ENCODE data around the gene COL15A1.

COL15A1 gene

DNA sequence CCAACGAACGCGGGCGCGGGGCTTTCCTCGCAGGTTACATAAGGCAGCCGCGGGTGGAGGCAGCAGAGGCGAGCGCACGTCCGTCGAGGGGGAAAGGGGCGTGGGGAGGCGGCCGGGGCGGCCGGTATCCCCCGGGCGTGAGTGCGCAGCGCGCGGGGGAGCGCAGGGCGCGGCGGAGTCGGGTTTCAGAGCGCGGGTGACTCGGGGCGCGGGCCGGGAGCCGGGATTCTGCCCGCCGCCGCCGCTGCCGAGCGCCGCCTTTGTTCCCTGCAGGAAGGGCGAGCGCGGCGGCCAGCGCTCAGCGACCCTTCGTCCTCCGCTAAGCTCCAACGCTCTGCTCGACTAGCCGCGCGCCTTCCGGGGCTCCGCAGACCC lies at the start of gene COL15A1:
COL15A1 (plus strand) TSS at position 226 of the 375 bp plus-strand sequence. CDS start 155 bp downstream, outside the sequence.
- Histone ChIP-seq H3K36me3 (ENCODE audit: insufficient read depth, low read length) (no peaks in the 10 kb centered on the region), H3K27me3 (ENCODE audit: insufficient read depth, low read length, poor library complexity, severe bottlenecking) (no peaks in the 10 kb centered on the region), H3K9me2 (replicated peaks; ENCODE audit: low read depth, low read length) (no peaks in the 10 kb centered on the region), H3K4me2 (ENCODE audit: low read depth, low read length, poor library complexity, severe bottlenecking) (no peak within 1 kb of the TSS), H3K4me3 (ENCODE audit: low read length, poor library complexity, severe bottlenecking) (no peak within 1 kb of the TSS), H2AFZ (ENCODE audit: low read length) (no peak within 1 kb of the TSS), H3F3A (ENCODE audit: low read depth) (no peaks in the 10 kb centered on the region), H3K9me3 (ENCODE audit: insufficient read depth, low read depth, low read length) (no peaks in the 10 kb centered on the region), H3K9ac (ENCODE audit: low read depth, low read length, poor library complexity, severe bottlenecking) (no peak within 1 kb of the TSS), H3K79me2 (ENCODE audit: insufficient read depth, low read length) (no peaks in the 10 kb centered on the region), H4K20me1 (ENCODE audit: insufficient read depth, low read length, poor library complexity, severe bottlenecking) (no peaks in the 10 kb centered on the region), H3K4me1 (ENCODE audit: insufficient read depth, low read length, poor library complexity, severe bottlenecking) (no peaks in the 10 kb centered on the region)
- TF ChIP-seq, protein P1, sequence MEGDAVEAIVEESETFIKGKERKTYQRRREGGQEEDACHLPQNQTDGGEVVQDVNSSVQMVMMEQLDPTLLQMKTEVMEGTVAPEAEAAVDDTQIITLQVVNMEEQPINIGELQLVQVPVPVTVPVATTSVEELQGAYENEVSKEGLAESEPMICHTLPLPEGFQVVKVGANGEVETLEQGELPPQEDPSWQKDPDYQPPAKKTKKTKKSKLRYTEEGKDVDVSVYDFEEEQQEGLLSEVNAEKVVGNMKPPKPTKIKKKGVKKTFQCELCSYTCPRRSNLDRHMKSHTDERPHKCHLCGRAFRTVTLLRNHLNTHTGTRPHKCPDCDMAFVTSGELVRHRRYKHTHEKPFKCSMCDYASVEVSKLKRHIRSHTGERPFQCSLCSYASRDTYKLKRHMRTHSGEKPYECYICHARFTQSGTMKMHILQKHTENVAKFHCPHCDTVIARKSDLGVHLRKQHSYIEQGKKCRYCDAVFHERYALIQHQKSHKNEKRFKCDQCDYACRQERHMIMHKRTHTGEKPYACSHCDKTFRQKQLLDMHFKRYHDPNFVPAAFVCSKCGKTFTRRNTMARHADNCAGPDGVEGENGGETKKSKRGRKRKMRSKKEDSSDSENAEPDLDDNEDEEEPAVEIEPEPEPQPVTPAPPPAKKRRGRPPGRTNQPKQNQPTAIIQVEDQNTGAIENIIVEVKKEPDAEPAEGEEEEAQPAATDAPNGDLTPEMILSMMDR (conservative IDR thresholded peaks at IDR 0.05; ENCODE audit: low read length) = no peak
- TF ChIP-seq EZH2phosphoT487 (IDR thresholded peaks at IDR 0.05; ENCODE audit: borderline replicate concordance) = no peak

GRCh38 chr9:98894171-98894570 lies 49.5 kb upstream of the COL15A1 start:
- TF ChIP-seq, protein P1 (conservative IDR thresholded peaks at IDR 0.05; ENCODE audit: low read length) = no peak
- no peak for TF ChIP-seq EZH2phosphoT487 (IDR thresholded peaks at IDR 0.05; ENCODE audit: borderline replicate concordance)
- Histone ChIP-seq H3K27me3 (ENCODE audit: insufficient read depth, low read length, poor library complexity, severe bottlenecking) (peaks cover 7% of the 10 kb centered on the region), H3K9me2 (replicated peaks; ENCODE audit: low read depth, low read length) (no peaks in the 10 kb centered on the region), H3K9me3 (ENCODE audit: insufficient read depth, low read depth, low read length) (no peaks in the 10 kb centered on the region), H3K4me2 (ENCODE audit: low read depth, low read length, poor library complexity, severe bottlenecking) (no peak overlapping the region), H3K9ac (ENCODE audit: low read depth, low read length, poor library complexity, severe bottlenecking) (no peak overlapping the region), H3F3A (ENCODE audit: low read depth) (no peaks in the 10 kb centered on the region), H2AFZ (ENCODE audit: low read length) (no peak overlapping the region), H4K20me1 (ENCODE audit: insufficient read depth, low read length, poor library complexity, severe bottlenecking) (no peaks in the 10 kb centered on the region), H3K4me3 (ENCODE audit: low read length, poor library complexity, severe bottlenecking) (no peak overlapping the region), H3K4me1 (ENCODE audit: insufficient read depth, low read length, poor library complexity, severe bottlenecking) (no peaks in the 10 kb centered on the region), H3K36me3 (ENCODE audit: insufficient read depth, low read length) (no peaks in the 10 kb centered on the region), H3K79me2 (ENCODE audit: insufficient read depth, low read length) (no peaks in the 10 kb centered on the region)

GRCh38 chr9:98894761-98895160 lies 48.9 kb upstream of the COL15A1 start:
- Histone ChIP-seq H4K20me1 (ENCODE audit: insufficient read depth, low read length, poor library complexity, severe bottlenecking) (no peaks in the 10 kb centered on the region), H3K9me2 (replicated peaks; ENCODE audit: low read depth, low read length) (no peaks in the 10 kb centered on the region), H3F3A (ENCODE audit: low read depth) (no peaks in the 10 kb centered on the region), H3K4me3 (ENCODE audit: low read length, poor library complexity, severe bottlenecking) (no peak overlapping the region), H2AFZ (ENCODE audit: low read length) (no peak overlapping the region), H3K4me1 (ENCODE audit: insufficient read depth, low read length, poor library complexity, severe bottlenecking) (peaks cover 4% of the 10 kb centered on the region), H3K27me3 (ENCODE audit: insufficient read depth, low read length, poor library complexity, severe bottlenecking) (peaks cover 7% of the 10 kb centered on the region), H3K9me3 (ENCODE audit: insufficient read depth, low read depth, low read length) (no peaks in the 10 kb centered on the region), H3K36me3 (ENCODE audit: insufficient read depth, low read length) (no peaks in the 10 kb centered on the region), H3K4me2 (ENCODE audit: low read depth, low read length, poor library complexity, severe bottlenecking) (no peak overlapping the region), H3K9ac (ENCODE audit: low read depth, low read length, poor library complexity, severe bottlenecking) (no peak overlapping the region), H3K79me2 (ENCODE audit: insufficient read depth, low read length) (no peaks in the 10 kb centered on the region)
- TF ChIP-seq, protein P1 (conservative IDR thresholded peaks at IDR 0.05; ENCODE audit: low read length) = no peak
- no peak for TF ChIP-seq EZH2phosphoT487 (IDR thresholded peaks at IDR 0.05; ENCODE audit: borderline replicate concordance)
